ENCODE results near the gene TBC1D5.

DNA sequence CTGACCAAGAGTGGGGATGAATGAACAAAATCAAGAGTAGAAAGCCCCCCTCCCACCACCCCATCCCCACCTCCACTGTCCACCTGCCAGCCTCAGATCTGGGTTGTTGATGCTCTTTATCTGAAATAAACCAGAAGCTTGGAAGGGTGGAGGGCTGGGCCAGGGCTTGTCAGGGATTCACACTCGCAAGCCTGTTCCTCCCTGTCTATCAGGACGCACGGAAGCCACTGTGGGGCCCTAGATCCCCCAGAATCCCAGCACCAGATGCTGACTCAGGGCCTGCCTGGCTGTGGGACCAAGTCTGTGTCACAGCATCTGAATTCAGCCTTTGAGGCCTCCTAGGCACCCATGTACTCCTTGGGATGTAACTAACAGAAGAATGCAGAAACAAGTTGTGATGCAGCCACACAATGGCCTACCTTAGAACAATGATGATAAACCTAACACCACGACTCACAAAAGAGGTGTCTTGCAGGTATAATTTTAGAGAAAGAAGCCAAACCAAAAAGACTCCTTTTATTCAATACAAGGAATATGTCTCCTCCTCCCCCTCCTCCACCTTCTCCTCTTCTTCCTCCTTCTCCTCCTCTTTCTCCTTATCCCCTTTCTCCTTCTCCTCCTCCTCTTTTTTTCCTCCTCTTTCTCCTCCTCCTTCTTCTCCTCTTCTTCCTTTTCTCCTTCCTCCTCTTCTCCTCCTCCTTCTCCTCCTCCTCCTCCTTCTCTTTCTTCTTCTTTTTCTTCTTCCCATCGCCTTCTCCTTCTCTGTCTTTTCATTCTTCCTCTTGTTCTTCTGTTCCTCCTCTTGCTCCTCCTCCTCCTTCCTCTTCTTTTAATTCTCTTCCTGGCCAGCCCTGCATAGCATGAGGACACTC is 623.0 kb downstream of the TBC1D5 start:
- TF ChIP-seq CTCF (conservative IDR thresholded peaks at IDR 0.05) (no peak), ZFX (IDR thresholded peaks at IDR 0.05) (no peak)
